ENCODE data around the gene SPHKAP. TPM values are rescaled to one million over a fixed set of nuclear protein-coding genes. Genes with fewer than 3 reads are reported as not detected.

The SPHKAP gene
- not detected in 2 replicates for total RNA-seq

GRCh38 chr2:228181098-228182019, at the start of gene SPHKAP:
SPHKAP (minus strand) TSS chr2:228181687; CDS start chr2:228181598, 89 bp downstream.

Small RNA genes within 50 kb of the gene (small RNA-seq; reads per million reads assigned to genes)
- gene RNU6-624P: not detected

Measured in placental epithelial cell (primary cell).